Mesenchymal stem cell (in vitro differentiated cells and primary cell): ENCODE results near the gene LMO4.

Experiments
- DNase-seq: peaks from one replicate; pipeline ENCODE4 v3.0.0-alpha.2; 2013
- H2AFZ ChIP-seq: one replicate; pipeline ENCODE4 v1.6.1; 2013; ENCODE audit warnings: low read depth, mild to moderate bottlenecking, control low read depth, inconsistent platforms, low read length, moderate library complexity
- H2AK5ac ChIP-seq: 2 replicates; pipeline ENCODE4 v1.6.1; 2013; ENCODE audit warnings: low read length, moderate library complexity, mild to moderate bottlenecking, inconsistent platforms; ENCODE audit not compliant: severe bottlenecking
- H2BK120ac ChIP-seq: one replicate; pipeline ENCODE4 v1.6.1; 2013; ENCODE audit warnings: low read depth, mild to moderate bottlenecking, inconsistent platforms, low read length, moderate library complexity
- H2BK12ac ChIP-seq, 2 experiments: one replicate each; pipeline ENCODE4 v1.6.1; 2013; ENCODE audit warnings: inconsistent platforms in 2 of 2, low read length in 2 of 2, mild to moderate bottlenecking in 2 of 2, moderate library complexity in 2 of 2, control low read depth in 1 of 2
- H2BK15ac ChIP-seq: one replicate; pipeline ENCODE4 v1.6.1; 2013; ENCODE audit warnings: mild to moderate bottlenecking, low read depth, inconsistent platforms; ENCODE audit not compliant: poor library complexity, severe bottlenecking
- H2BK5ac ChIP-seq: 2 replicates; pipeline ENCODE4 v1.6.1; 2013; ENCODE audit warnings: low read depth, mild to moderate bottlenecking, low read length, control low read depth, inconsistent platforms; ENCODE audit not compliant: poor library complexity, severe bottlenecking
- H3K14ac ChIP-seq, 2 experiments: one replicate each; pipeline ENCODE4 v1.6.1; 2013; ENCODE audit warnings: inconsistent platforms in 2 of 2, low read length in 2 of 2, control low read depth in 1 of 2, mild to moderate bottlenecking in 1 of 2, moderate library complexity in 1 of 2
- H3K18ac ChIP-seq, 2 experiments: one replicate each; pipeline ENCODE4 v1.6.1; 2013; ENCODE audit warnings: inconsistent platforms in 2 of 2, low read length in 2 of 2, control low read depth in 1 of 2, low read depth in 1 of 2, mild to moderate bottlenecking in 1 of 2
- H3K23ac ChIP-seq, 2 experiments: one replicate each; pipeline ENCODE4 v1.6.1; 2013; ENCODE audit warnings: inconsistent platforms in 2 of 2, low read length in 2 of 2, mild to moderate bottlenecking in 2 of 2, moderate library complexity in 2 of 2, control low read depth in 1 of 2
- H3K27ac ChIP-seq: 2 replicates; pipeline ENCODE4 v1.5.1; 2013; ENCODE audit warnings: mild to moderate bottlenecking, moderate library complexity, low read length, control low read depth, inconsistent platforms; ENCODE audit not compliant: poor library complexity, severe bottlenecking
- H3K27me3 ChIP-seq, 2 experiments: 2 replicates each; pipeline versions ENCODE4 v1.6.1 to v1.7.0; 2013; ENCODE audit warnings: low read length in 2 of 2, mild to moderate bottlenecking in 2 of 2, moderate library complexity in 2 of 2, control low read depth in 1 of 2, inconsistent platforms in 1 of 2; ENCODE audit not compliant: control insufficient read depth in 1 of 2, insufficient read depth in 1 of 2
- H3K36me3 ChIP-seq, 2 experiments: 2 replicates each; pipeline versions ENCODE4 v1.6.1 to v1.7.0; 2013; ENCODE audit warnings: low read length in 2 of 2, control low read depth in 1 of 2, inconsistent platforms in 1 of 2, low read depth in 1 of 2, mild to moderate bottlenecking in 1 of 2; ENCODE audit not compliant: insufficient read depth in 2 of 2, control insufficient read depth in 1 of 2
- H3K4ac ChIP-seq, 2 experiments: one replicate each; pipeline ENCODE4 v1.6.1; 2013; ENCODE audit warnings: inconsistent platforms in 2 of 2, low read length in 2 of 2, mild to moderate bottlenecking in 2 of 2, moderate library complexity in 2 of 2, control low read depth in 1 of 2, low read depth in 1 of 2
- H3K4me1 ChIP-seq: 2 replicates; pipeline ENCODE4 v1.6.1; 2013; ENCODE audit warnings: low read depth, low read length, control low read depth; ENCODE audit not compliant: control insufficient read depth, insufficient read depth
- H3K4me2 ChIP-seq: 2 replicates; pipeline ENCODE4 v1.6.1; 2013; ENCODE audit warnings: low read length, mild to moderate bottlenecking, inconsistent platforms; ENCODE audit not compliant: poor library complexity, severe bottlenecking
- H3K4me3 ChIP-seq, 2 experiments: 2 replicates each; pipeline versions ENCODE4 v1.5.1 to v1.7.0; 2013; ENCODE audit warnings: low read length in 2 of 2, mild to moderate bottlenecking in 2 of 2, control low read depth in 1 of 2, low read depth in 1 of 2; ENCODE audit not compliant: insufficient read depth in 1 of 2
- H3K79me1 ChIP-seq: replicated peaks from 2 replicates; pipeline ENCODE4 v1.6.1; 2013; ENCODE audit warnings: mild to moderate bottlenecking, control low read depth, low read length, inconsistent platforms; ENCODE audit not compliant: poor library complexity, severe bottlenecking
- H3K9ac ChIP-seq: 2 replicates; pipeline ENCODE4 v1.7.0; 2013; ENCODE audit warnings: mild to moderate bottlenecking, low read length, moderate library complexity
- H3K9me3 ChIP-seq: 2 replicates; pipeline ENCODE4 v1.7.0; 2013; ENCODE audit warnings: mild to moderate bottlenecking, low read length; ENCODE audit not compliant: control insufficient read depth
- H4K8ac ChIP-seq: one replicate; pipeline ENCODE4 v1.6.1; 2013; ENCODE audit warnings: inconsistent platforms, mild to moderate bottlenecking, low read length, moderate library complexity
- H4K91ac ChIP-seq: one replicate; pipeline ENCODE4 v1.6.1; 2013; ENCODE audit warnings: mild to moderate bottlenecking, low read length, inconsistent platforms
- WGBS: methylation state at CpG from one replicate; pipeline ENCODE4 v1.1.7; 2013; ENCODE audit warnings: mixed read lengths; 5-methylcytosine and 5-hydroxymethylcytosine counted together

Gene LMO4

GRCh38 chr1:87355894-87356293 lies 27.2 kb downstream of the LMO4 start:
- no peak overlapping the region for H2AFZ ChIP-seq
- H3K27ac ChIP-seq: no peak overlapping the region
- no peak overlapping the region for H4K8ac ChIP-seq
- H2BK12ac ChIP-seq: no peak overlapping the region
- no peak overlapping the region for H2AK5ac ChIP-seq
- no peak overlapping the region for H2BK120ac ChIP-seq
- H2BK5ac ChIP-seq: no peak overlapping the region
- no peaks in the 10 kb centered on the region for H3K4me1 ChIP-seq
- no peaks in the 10 kb centered on the region for H3K27me3 ChIP-seq
- no peak overlapping the region for H3K4ac ChIP-seq
- DNase-seq: no peak
- H3K14ac ChIP-seq: no peak overlapping the region
- H3K9ac ChIP-seq: no peak overlapping the region
- no peaks in the 10 kb centered on the region for H3K79me1 ChIP-seq
- no peak overlapping the region for H4K91ac ChIP-seq
- H2BK15ac ChIP-seq: no peak overlapping the region
- H3K9me3 ChIP-seq: peaks cover 8% of the 10 kb centered on the region
- no peak overlapping the region for H3K4me2 ChIP-seq
- no peak overlapping the region for H3K18ac ChIP-seq
- no peak overlapping the region for H3K23ac ChIP-seq
- 86% methylated on average over 3 of the region's 3 CpGs for WGBS
- H3K4me3 ChIP-seq: no peak overlapping the region
- H3K36me3 ChIP-seq: peaks cover 0 to 16% of the 10 kb centered on the region in 2 experiments

GRCh38 chr1:87356591-87356990 lies 27.9 kb downstream of the LMO4 start:
- H3K4me2 ChIP-seq: no peak overlapping the region
- peaks cover 8% of the 10 kb centered on the region for H3K9me3 ChIP-seq
- no peak overlapping the region for H3K4ac ChIP-seq
- H3K23ac ChIP-seq: no peak overlapping the region
- peaks cover 0 to 16% of the 10 kb centered on the region in 2 experiments for H3K36me3 ChIP-seq
- H3K4me1 ChIP-seq: no peaks in the 10 kb centered on the region
- H3K27me3 ChIP-seq: no peaks in the 10 kb centered on the region
- H2BK120ac ChIP-seq: no peak overlapping the region
- no peak overlapping the region for H3K18ac ChIP-seq
- no peak overlapping the region for H2BK5ac ChIP-seq
- H3K14ac ChIP-seq: no peak overlapping the region
- DNase-seq: no peak
- H2AFZ ChIP-seq: no peak overlapping the region
- no peak overlapping the region for H3K9ac ChIP-seq
- H2BK12ac ChIP-seq: no peak overlapping the region
- H2AK5ac ChIP-seq: no peak overlapping the region
- no peaks in the 10 kb centered on the region for H3K79me1 ChIP-seq
- H4K8ac ChIP-seq: no peak overlapping the region
- WGBS: 95% methylated on average over 5 of the region's 5 CpGs
- no peak overlapping the region for H2BK15ac ChIP-seq
- H3K4me3 ChIP-seq: no peak overlapping the region
- H4K91ac ChIP-seq: no peak overlapping the region
- H3K27ac ChIP-seq: no peak overlapping the region

- Histone ChIP-seq H3K4me2 (no peak overlapping the region), H4K91ac (no peak overlapping the region), H3K4me1 (no peaks in the 10 kb centered on the region), H3K4me3 (no peak overlapping the region), H2AK5ac (no peak overlapping the region), H2AFZ (no peak overlapping the region), H2BK120ac (no peak overlapping the region), H2BK5ac (no peak overlapping the region), H2BK12ac (no peak overlapping the region), H3K9me3 (peaks cover 8% of the 10 kb centered on the region), H3K36me3 (peaks cover 0 to 16% of the 10 kb centered on the region in 2 experiments), H3K23ac (no peak overlapping the region), H3K79me1 (no peaks in the 10 kb centered on the region), H3K4ac (no peak overlapping the region), H3K27ac (no peak overlapping the region), H2BK15ac (no peak overlapping the region), H3K9ac (no peak overlapping the region), H3K14ac (no peak overlapping the region), H3K27me3 (no peaks in the 10 kb centered on the region), H3K18ac (no peak overlapping the region), H4K8ac (no peak overlapping the region)
- no peak for DNase-seq
- 57% methylated on average over 1 of the region's 1 CpG for WGBS
Observed at GRCh38 chr1:87358219-87358618, 29.5 kb downstream of the LMO4 start.

- H3K4me1 ChIP-seq: no peaks in the 10 kb centered on the region
- H2BK120ac ChIP-seq: no peak overlapping the region
- no peak overlapping the region for H2BK5ac ChIP-seq
- H3K4me2 ChIP-seq: no peak overlapping the region
- H2BK15ac ChIP-seq: no peak overlapping the region
- H3K23ac ChIP-seq: no peak overlapping the region
- peaks cover 8% of the 10 kb centered on the region for H3K9me3 ChIP-seq
- no peak overlapping the region for H3K4me3 ChIP-seq
- no peaks in the 10 kb centered on the region for H3K27me3 ChIP-seq
- H3K9ac ChIP-seq: no peak overlapping the region
- 95% methylated on average over 1 of the region's 1 CpG for WGBS
- no peak overlapping the region for H4K8ac ChIP-seq
- H3K27ac ChIP-seq: no peak overlapping the region
- H4K91ac ChIP-seq: no peak overlapping the region
- H2BK12ac ChIP-seq: no peak overlapping the region
- no peak for DNase-seq
- no peak overlapping the region for H3K18ac ChIP-seq
- peaks cover 0 to 14% of the 10 kb centered on the region in 2 experiments for H3K36me3 ChIP-seq
- H2AK5ac ChIP-seq: no peak overlapping the region
- no peak overlapping the region for H2AFZ ChIP-seq
- H3K4ac ChIP-seq: no peak overlapping the region
- H3K79me1 ChIP-seq: no peaks in the 10 kb centered on the region
- H3K14ac ChIP-seq: no peak overlapping the region
Observed at GRCh38 chr1:87359586-87359985, 30.9 kb downstream of the LMO4 start.
